Lower lobe of right lung (tissue), 2 donors: ENCODE data around the gene NAV2. TPM values are rescaled to one million over a fixed set of nuclear protein-coding genes. Genes with fewer than 3 reads are reported as not detected.

Experiments
- ATAC-seq, 2 donors: fragments of 200-7000 bp; cut with Tn5 transposase; one replicate each; pipeline ENCODE4 v1.9.1; 2020 to 2022; ENCODE audit warnings: mild to moderate bottlenecking in 2 of 2, moderate library complexity in 2 of 2
- DNase-seq: peaks from one replicate; pipeline ENCODE4 v3.0.0-alpha.2; 2020
- H3K27ac ChIP-seq: fragments of 200-600 bp; one replicate; pipeline ENCODE4 v1.8.0; 2022
- H3K27me3 ChIP-seq: fragments of 200-600 bp; one replicate; pipeline ENCODE4 v1.8.0; 2022; ENCODE audit warnings: low read depth
- H3K36me3 ChIP-seq: fragments of 200-600 bp; one replicate; pipeline ENCODE4 v1.8.0; 2022; ENCODE audit warnings: mild to moderate bottlenecking
- H3K4me1 ChIP-seq: fragments of 200-600 bp; one replicate; pipeline ENCODE4 v1.8.0; 2022
- H3K4me3 ChIP-seq: fragments of 200-600 bp; one replicate; pipeline ENCODE4 v1.8.0; 2022; ENCODE audit warnings: mild to moderate bottlenecking
- H3K9me3 ChIP-seq: fragments of 200-600 bp; one replicate; pipeline ENCODE4 v1.8.0; 2022
- intact Hi-C: fragments of 100-400 bp; cut with DNase I; formaldehyde crosslinking; loops from one replicate; pipeline ENCODE4 v1.11.0; 2022
- total RNA-seq: library from RNA; stranded (reverse); fragmentation: NEBNext Ultra II Directional; extraction: Animal tissue kit (Norgen Biotek cat#: 25700); gene quantifications from one replicate; pipeline ENCODE4 v1.2.1, GENCODE V29; 2021
- TF ChIP-seq, protein P1 (sequence below): fragments of 200-600 bp; IDR thresholded peaks from one replicate; pipeline ENCODE4 v1.8.0; 2022; ENCODE audit warnings: antibody characterized with exemption, mild to moderate bottlenecking
- donor health status: DM: no; HTN: yes; CAD: no; lungs with severe emphysema.

Gene NAV2
- total RNA-seq, 1 donor from 2014 or later = 36.9 TPM

DNA sequence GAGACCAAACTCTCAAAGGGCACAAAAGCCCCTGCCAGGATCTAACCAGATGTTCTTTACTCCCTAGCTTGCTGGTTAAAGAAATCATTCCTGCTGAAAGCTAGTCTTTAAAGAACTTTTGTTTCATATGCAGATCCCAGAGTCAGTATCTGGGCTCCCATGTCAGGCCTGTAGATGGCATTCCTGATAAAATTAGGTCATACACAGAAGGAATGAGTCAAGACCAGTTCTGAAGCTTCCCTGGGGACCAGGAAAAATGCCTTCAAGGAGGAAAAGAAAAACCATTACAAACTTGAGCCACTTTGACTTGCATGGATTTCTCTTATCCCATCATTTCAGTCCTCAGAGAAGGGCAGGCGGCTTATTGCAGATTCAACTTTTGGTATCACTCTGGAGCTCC is 441.7 kb downstream of the NAV2 start:
- intact Hi-C loops = no loop called here
- H3K27me3 ChIP-seq = peaks cover 76% of the 10 kb centered on the region
- H3K27ac ChIP-seq = no peak overlapping the region

DNA sequence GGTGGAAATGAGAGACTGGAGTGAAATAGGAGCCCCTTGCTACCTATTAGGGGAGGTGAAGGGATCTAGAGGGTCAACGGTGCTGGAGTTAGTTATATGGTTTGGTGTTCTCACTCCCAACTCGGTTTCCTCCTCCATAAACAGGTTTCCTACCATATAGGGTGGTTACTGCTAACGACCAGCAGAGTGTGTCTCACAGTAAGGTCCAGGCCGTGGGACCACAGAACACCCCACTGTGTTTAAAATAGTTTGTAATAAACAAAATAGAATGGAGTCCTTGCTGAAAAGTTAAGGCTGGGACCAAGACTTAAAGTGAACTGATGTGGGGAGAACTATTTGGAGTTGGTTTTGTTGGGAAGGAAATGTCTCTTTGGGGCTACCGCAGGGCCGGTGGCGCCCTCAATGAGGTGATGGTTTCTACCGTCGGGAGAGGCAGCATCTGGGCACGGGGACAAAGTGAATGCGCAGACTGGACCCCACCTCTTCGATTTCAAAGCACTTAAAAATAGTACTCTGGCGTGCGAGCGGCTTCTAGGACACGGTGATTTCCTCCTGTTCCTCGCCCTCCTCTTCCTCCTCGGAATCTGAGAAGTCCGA is 443.1 kb downstream of the NAV2 start:
- no peak for DNase-seq
- Histone ChIP-seq H3K27me3 (peaks cover 85% of the 10 kb centered on the region), H3K4me1 (peaks cover 11% of the 10 kb centered on the region), H3K36me3 (no peaks in the 10 kb centered on the region), H3K9me3 (no peaks in the 10 kb centered on the region), H3K4me3 (peak overlapping the region; percentile 34), H3K27ac (no peak overlapping the region)
- TF ChIP-seq, protein P1, sequence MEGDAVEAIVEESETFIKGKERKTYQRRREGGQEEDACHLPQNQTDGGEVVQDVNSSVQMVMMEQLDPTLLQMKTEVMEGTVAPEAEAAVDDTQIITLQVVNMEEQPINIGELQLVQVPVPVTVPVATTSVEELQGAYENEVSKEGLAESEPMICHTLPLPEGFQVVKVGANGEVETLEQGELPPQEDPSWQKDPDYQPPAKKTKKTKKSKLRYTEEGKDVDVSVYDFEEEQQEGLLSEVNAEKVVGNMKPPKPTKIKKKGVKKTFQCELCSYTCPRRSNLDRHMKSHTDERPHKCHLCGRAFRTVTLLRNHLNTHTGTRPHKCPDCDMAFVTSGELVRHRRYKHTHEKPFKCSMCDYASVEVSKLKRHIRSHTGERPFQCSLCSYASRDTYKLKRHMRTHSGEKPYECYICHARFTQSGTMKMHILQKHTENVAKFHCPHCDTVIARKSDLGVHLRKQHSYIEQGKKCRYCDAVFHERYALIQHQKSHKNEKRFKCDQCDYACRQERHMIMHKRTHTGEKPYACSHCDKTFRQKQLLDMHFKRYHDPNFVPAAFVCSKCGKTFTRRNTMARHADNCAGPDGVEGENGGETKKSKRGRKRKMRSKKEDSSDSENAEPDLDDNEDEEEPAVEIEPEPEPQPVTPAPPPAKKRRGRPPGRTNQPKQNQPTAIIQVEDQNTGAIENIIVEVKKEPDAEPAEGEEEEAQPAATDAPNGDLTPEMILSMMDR = no peak
- no peak for ATAC-seq
- intact Hi-C loops = no loop called here

More for the DNA sequence above, 441.7 kb downstream of the NAV2 start:
- H3K4me3 ChIP-seq = no peak overlapping the region
- H3K4me1 ChIP-seq = peaks cover 11% of the 10 kb centered on the region
- TF ChIP-seq, protein P1 = no peak
- DNase-seq (no peak), ATAC-seq (no peak)
- H3K36me3 ChIP-seq = no peaks in the 10 kb centered on the region
- no peaks in the 10 kb centered on the region for H3K9me3 ChIP-seq

DNA sequence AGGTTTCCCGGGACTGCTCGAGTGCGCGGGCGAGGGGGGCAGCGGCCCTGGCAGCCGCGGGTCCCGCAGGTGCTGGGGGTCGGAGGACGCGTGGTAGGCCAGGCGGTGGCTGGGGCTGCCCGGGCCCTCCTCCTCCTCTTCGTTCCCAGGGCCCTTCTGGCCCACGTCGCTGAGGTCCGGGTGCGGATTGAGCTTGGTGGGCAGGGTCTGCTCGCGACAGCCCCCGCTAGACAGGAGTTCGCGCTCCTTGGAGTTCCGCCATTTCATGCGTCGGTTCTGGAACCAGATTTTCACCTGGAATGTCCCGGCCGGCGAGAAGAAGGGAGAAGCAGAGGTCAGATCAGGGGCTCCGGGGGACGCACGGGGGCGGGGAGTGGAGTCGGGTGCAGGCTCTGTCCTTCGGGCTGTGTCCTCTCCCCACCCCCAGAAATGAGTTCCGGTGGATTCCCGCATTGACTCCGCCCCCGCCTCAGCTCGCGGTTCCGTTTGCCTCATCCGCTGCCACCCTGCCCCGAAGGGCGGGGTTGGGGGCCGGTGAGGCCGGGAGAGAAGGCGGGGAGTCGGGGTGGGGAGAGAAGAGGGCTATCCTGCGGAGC is 443.7 kb downstream of the NAV2 start:
- ATAC-seq = peak; percentile 20 to 22
- intact Hi-C loops = no loop called here
- no peak for DNase-seq
- Histone ChIP-seq H3K27me3 (peaks cover 85% of the 10 kb centered on the region), H3K9me3 (no peaks in the 10 kb centered on the region), H3K4me3 (peak overlapping the region; percentile 34), H3K27ac (no peak overlapping the region), H3K36me3 (no peaks in the 10 kb centered on the region), H3K4me1 (peaks cover 11% of the 10 kb centered on the region)
- TF ChIP-seq, protein P1 = no peak

DNA sequence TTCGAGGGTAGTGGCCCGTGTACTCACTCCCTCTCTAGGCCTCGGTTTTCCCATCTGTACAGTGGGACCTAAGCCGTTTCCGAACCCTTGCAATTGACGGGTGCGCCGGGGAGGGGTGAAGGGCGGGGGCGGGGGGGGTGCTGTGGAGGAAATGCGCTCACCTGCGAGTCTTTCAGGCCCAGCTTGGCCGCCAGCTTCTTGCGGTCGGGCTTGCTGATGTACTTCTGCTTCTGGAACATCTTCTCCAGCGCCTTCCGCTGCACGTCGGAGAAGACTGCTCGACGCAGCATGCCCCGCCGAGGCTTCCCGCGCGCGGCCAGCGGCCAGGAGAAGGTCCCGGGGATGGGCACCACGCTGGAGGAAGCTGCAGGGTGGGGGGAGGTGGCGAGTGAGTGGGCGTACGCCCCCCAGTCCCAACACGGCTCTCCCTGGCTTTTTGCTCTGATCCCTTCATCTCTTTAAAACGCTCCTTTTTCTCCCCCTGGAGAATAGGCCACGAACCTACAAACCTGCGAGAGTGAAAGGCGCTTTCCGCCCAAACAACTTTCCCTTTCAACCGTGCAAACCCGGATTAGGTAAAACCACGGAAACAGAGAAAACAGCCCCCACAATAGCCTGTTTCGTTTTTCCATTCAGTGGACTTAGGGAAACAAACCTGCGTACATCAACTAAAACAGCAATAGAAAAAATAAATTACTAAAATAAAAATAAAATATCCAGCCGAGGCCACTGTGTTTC is 444.4 kb downstream of the NAV2 start:
- Histone ChIP-seq H3K36me3 (no peaks in the 10 kb centered on the region), H3K27me3 (peaks cover 88% of the 10 kb centered on the region), H3K27ac (no peak overlapping the region), H3K4me1 (peaks cover 11% of the 10 kb centered on the region), H3K9me3 (no peaks in the 10 kb centered on the region), H3K4me3 (peak overlapping the region; percentile 34)
- no peak for DNase-seq
- intact Hi-C loops = no loop called here
- ATAC-seq = peak; percentile 6 to 15
- TF ChIP-seq, protein P1 = no peak

DNA sequence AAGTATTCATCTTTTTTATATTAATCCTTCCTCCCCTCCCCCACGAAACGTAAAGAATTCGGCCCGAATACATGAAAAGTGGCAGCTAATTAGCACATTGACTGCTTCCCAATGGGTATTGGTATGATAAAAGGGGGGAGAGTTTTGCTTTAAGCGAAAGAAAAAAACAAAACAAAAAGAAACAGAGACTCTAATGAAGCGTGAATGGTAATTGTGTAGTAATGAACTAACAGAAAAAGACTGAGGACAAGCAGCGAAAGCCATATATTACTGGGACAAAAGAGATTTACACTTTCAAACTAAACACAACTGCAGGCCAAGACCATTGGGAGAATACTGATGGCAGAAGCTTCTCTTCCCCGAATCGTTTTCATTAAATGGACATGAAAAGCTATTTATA is 445.1 kb downstream of the NAV2 start:
- ATAC-seq (no peak), DNase-seq (no peak)
- Histone ChIP-seq H3K4me3 (no peak overlapping the region), H3K9me3 (no peaks in the 10 kb centered on the region), H3K27me3 (peaks cover 94% of the 10 kb centered on the region), H3K27ac (no peak overlapping the region), H3K4me1 (peaks cover 11% of the 10 kb centered on the region), H3K36me3 (no peaks in the 10 kb centered on the region)
- TF ChIP-seq, protein P1 = no peak
- intact Hi-C loops = no loop called here
